ENCODE data around the gene PDZD11. TPM values are rescaled to one million over a fixed set of nuclear protein-coding genes. Genes with fewer than 3 reads are reported as not detected.

Gene PDZD11
- total RNA-seq, 1 experiment from 2014 or later: 86.5 TPM

- H3K9me3 ChIP-seq (replicated peaks): no peaks in the 10 kb centered on the region
- no peak overlapping the region for H3K27ac ChIP-seq
- no peak for DNase-seq
- H3K36me3 ChIP-seq: no peaks in the 10 kb centered on the region
- no peaks in the 10 kb centered on the region for H3K27me3 ChIP-seq
- no peak overlapping the region for H3K4me3 ChIP-seq
- no peaks in the 10 kb centered on the region for H3K4me1 ChIP-seq
These were observed 48.2 kb downstream of the PDZD11 start for GRCh38 chrX:70241501-70241900.

GRCh38 chrX:70240751-70241150 lies 49.0 kb downstream of the PDZD11 start:
- no peak overlapping the region for H3K27ac ChIP-seq
- H3K27me3 ChIP-seq: no peaks in the 10 kb centered on the region
- no peaks in the 10 kb centered on the region for H3K4me1 ChIP-seq
- no peaks in the 10 kb centered on the region for H3K36me3 ChIP-seq
- no peak for DNase-seq
- no peaks in the 10 kb centered on the region for H3K9me3 ChIP-seq (replicated peaks)
- no peak overlapping the region for H3K4me3 ChIP-seq

Other genes with a start within 250 kb of the PDZD11 start
- gene AWAT2, start 240.0 kb downstream of the PDZD11 start, total RNA-seq (2014; rRNA removed; shearing (Covaris generic)): not detected in 2 replicates
- gene OTUD6A, start 227.5 kb downstream of the PDZD11 start, total RNA-seq (2014; rRNA removed; shearing (Covaris generic)): not detected in 2 replicates
- gene IGBP1, start 156.5 kb downstream of the PDZD11 start, total RNA-seq (2014; rRNA removed; shearing (Covaris generic)): 62.1 and 66.4 TPM in 2 replicates
- not detected in 2 replicates for gene DGAT2L6, start 112.4 kb downstream of the PDZD11 start, total RNA-seq (2014; rRNA removed; shearing (Covaris generic))
- gene AWAT1, start 55.3 kb downstream of the PDZD11 start, total RNA-seq (2014; rRNA removed; shearing (Covaris generic)): not detected in 2 replicates
- gene P2RY4, start 29.7 kb downstream of the PDZD11 start, total RNA-seq (2014; rRNA removed; shearing (Covaris generic)): 0.22 TPM in 1 of 2 replicates, not detected in the other
- gene ARR3, start 21.6 kb downstream of the PDZD11 start, total RNA-seq (2014; rRNA removed; shearing (Covaris generic)): not detected in 2 replicates
- not detected in 2 replicates for gene RAB41, start 7.8 kb downstream of the PDZD11 start, total RNA-seq (2014; rRNA removed; shearing (Covaris generic))
- gene KIF4A, start 177 bp upstream of the PDZD11 start, total RNA-seq (2014; rRNA removed; shearing (Covaris generic)): 60.9 and 63.1 TPM in 2 replicates
- 0.08 TPM in 1 of 2 replicates, not detected in the other for gene GDPD2, start 133.4 kb upstream of the PDZD11 start, total RNA-seq (2014; rRNA removed; shearing (Covaris generic))
- gene DLG3, start 154.9 kb upstream of the PDZD11 start, total RNA-seq (2014; rRNA removed; shearing (Covaris generic)): 50.1 and 67.5 TPM in 2 replicates

Data from SJCRH30 (cell line).